Keratinocyte (primary cell): Measurements from ENCODE around the gene TAF1C. TPM values are rescaled to one million over a fixed set of nuclear protein-coding genes. Genes with fewer than 3 reads are reported as not detected.

ENCODE experiments used
- DNase-seq: peaks from one replicate; pipeline ENCODE4 v3.0.0-alpha.2; 2011; ENCODE audit warnings: low read depth, missing footprints, low spot score
- FAIRE-seq: peaks from 2 replicates; lab custom pipeline; 2011; peaks lifted over from hg19 to GRCh38; lab: Jason Lieb, UNC
- H2AFZ ChIP-seq: 2 replicates; pipeline ENCODE4 v1.6.0; 2012; ENCODE audit warnings: low read length, control low read depth, inconsistent platforms; ENCODE audit not compliant: control insufficient read depth
- H3K27ac ChIP-seq: 2 replicates; pipeline ENCODE4 v1.5.1; 2011; ENCODE audit warnings: low read length; ENCODE audit not compliant: control insufficient read depth, insufficient read depth
- H3K27me3 ChIP-seq: 3 replicates; pipeline ENCODE4 v1.6.0; 2011; ENCODE audit warnings: low read length; ENCODE audit not compliant: control insufficient read depth, insufficient read depth; ENCODE audit errors: extremely low read depth
- H3K36me3 ChIP-seq, 2 experiments: 2 replicates in 1 of 2; 3 replicates in 1 of 2; pipeline ENCODE4 v1.5.1; 2011; ENCODE audit warnings: low read length in 2 of 2, mild to moderate bottlenecking in 1 of 2; ENCODE audit not compliant: control insufficient read depth in 2 of 2, insufficient read depth in 2 of 2; ENCODE audit errors: extremely low read depth in 1 of 2
- H3K4me1 ChIP-seq: 3 replicates; pipeline ENCODE4 v1.5.1; 2011; ENCODE audit warnings: low read length; ENCODE audit not compliant: control insufficient read depth, insufficient read depth; ENCODE audit errors: extremely low read depth
- H3K4me2 ChIP-seq: 3 replicates; pipeline ENCODE4 v1.6.0; 2011; ENCODE audit warnings: low read depth, low read length; ENCODE audit not compliant: control insufficient read depth, insufficient read depth; ENCODE audit errors: extremely low read depth
- H3K4me3 ChIP-seq, 3 experiments: fragments of 200-600 bp in 1 of 3; sonication (generic) in 1 of 3; 2 replicates in 2 of 3; 3 replicates in 1 of 3; pipeline ENCODE4 v1.5.1; 2011 to 2016; ENCODE audit warnings: low read length in 3 of 3, mild to moderate bottlenecking in 3 of 3, control low read depth in 2 of 3, inconsistent platforms in 1 of 3, low read depth in 1 of 3, mixed read lengths in 1 of 3, mixed run types in 1 of 3, moderate library complexity in 1 of 3; ENCODE audit not compliant: control insufficient read depth in 2 of 3, insufficient read depth in 2 of 3; ENCODE audit errors: extremely low read depth in 1 of 3
- H3K79me2 ChIP-seq: 2 replicates; pipeline ENCODE4 v1.6.0; 2012; ENCODE audit warnings: low read length; ENCODE audit not compliant: control insufficient read depth, insufficient read depth
- H3K9ac ChIP-seq: 3 replicates; pipeline ENCODE4 v1.6.0; 2011; ENCODE audit warnings: low read length; ENCODE audit not compliant: control insufficient read depth, insufficient read depth; ENCODE audit errors: extremely low read depth
- H3K9me1 ChIP-seq: 3 replicates; pipeline ENCODE4 v1.6.0; 2011; ENCODE audit warnings: low read length; ENCODE audit not compliant: control insufficient read depth, insufficient read depth; ENCODE audit errors: extremely low read depth
- H3K9me3 ChIP-seq: 2 replicates; pipeline ENCODE4 v1.5.1; 2012; ENCODE audit warnings: low read depth, low read length; ENCODE audit not compliant: control insufficient read depth
- H4K20me1 ChIP-seq: 3 replicates; pipeline ENCODE4 v1.6.0; 2011; ENCODE audit warnings: low read length; ENCODE audit not compliant: control insufficient read depth, insufficient read depth; ENCODE audit errors: extremely low read depth
- CTCF ChIP-seq, 3 experiments: IDR thresholded peaks in 1 of 3; conservative IDR thresholded peaks in 1 of 3; optimal IDR thresholded peaks in 1 of 3; 2 replicates in 2 of 3; 3 replicates in 1 of 3; pipeline versions ENCODE3 to v1.5.1; 2011; ENCODE audit warnings: low read length in 3 of 3, mild to moderate bottlenecking in 3 of 3, moderate library complexity in 2 of 3, control low read depth in 1 of 3, inconsistent platforms in 1 of 3; ENCODE audit not compliant: insufficient read depth in 2 of 3; ENCODE audit errors: extremely low read depth in 1 of 3
- EZH2 ChIP-seq: IDR thresholded peaks from one replicate; pipeline ENCODE4 v1.6.1; 2012; ENCODE audit warnings: inconsistent platforms, mild to moderate bottlenecking, low read length, moderate library complexity
- dilution Hi-C: fragments of 300-500 bp; cut with MboI; formaldehyde crosslinking; loops from one replicate; pipeline ENCODE4 v1.7.0; 2020; ENCODE audit warnings: low sequenced_read_pairs; ENCODE audit not compliant: extremely low pct_ligation_motif_present
- polyA plus RNA-seq, 5 experiments: library from polyadenylated mRNA; depleted of rRNA in 3 of 5; stranded (reverse) in 3 of 5; stranded (forward) in 1 of 5; unstranded in 1 of 5; fragments of >200 nt; gene quantifications; 1 replicate in 1 of 5; 2 replicates in 3 of 5; 3 replicates in 1 of 5; pipeline versions ENCODE4 v1.2.1 to v1.2.3, GENCODE V29; 2011 to 2012; ENCODE audit warnings: missing spikeins in 2 of 5, low read depth in 1 of 5, low replicate concordance in 1 of 5

Gene TAF1C
- polyA plus RNA-seq, 1 donor (not counting 4 experiments of a cell fraction or from before 2014, with no cell fraction given), result 6.5 TPM

- Histone ChIP-seq H3K27me3 (peaks cover 3% of the 10 kb centered on the region), H3K4me3 (no peak overlapping the region), H3K27ac (no peak overlapping the region), H3K4me1 (no peaks in the 10 kb centered on the region), H3K79me2 (no peaks in the 10 kb centered on the region), H4K20me1 (no peaks in the 10 kb centered on the region), H3K4me2 (no peak overlapping the region), H3K9me3 (no peaks in the 10 kb centered on the region), H3K36me3 (no peaks in the 10 kb centered on the region), H3K9me1 (no peaks in the 10 kb centered on the region), H3K9ac (no peak overlapping the region), H2AFZ (no peak overlapping the region)
- FAIRE-seq (no peak), DNase-seq (no peak)
- dilution Hi-C loops, result no loop called here
- TF ChIP-seq EZH2 (no peak), CTCF (optimal IDR thresholded peaks at IDR 0.05 in 1 of 3, IDR thresholded peaks at IDR 0.05 in 1 of 3, conservative IDR thresholded peaks at IDR 0.05 in 1 of 3; ENCODE audit: extremely low read depth in 1 of 3, insufficient read depth in 2 of 3, low read length in 3 of 3) (no peak)
Observed at GRCh38 chr16:84229471-84229870, 42.6 kb upstream of the TAF1C start.

DNA sequence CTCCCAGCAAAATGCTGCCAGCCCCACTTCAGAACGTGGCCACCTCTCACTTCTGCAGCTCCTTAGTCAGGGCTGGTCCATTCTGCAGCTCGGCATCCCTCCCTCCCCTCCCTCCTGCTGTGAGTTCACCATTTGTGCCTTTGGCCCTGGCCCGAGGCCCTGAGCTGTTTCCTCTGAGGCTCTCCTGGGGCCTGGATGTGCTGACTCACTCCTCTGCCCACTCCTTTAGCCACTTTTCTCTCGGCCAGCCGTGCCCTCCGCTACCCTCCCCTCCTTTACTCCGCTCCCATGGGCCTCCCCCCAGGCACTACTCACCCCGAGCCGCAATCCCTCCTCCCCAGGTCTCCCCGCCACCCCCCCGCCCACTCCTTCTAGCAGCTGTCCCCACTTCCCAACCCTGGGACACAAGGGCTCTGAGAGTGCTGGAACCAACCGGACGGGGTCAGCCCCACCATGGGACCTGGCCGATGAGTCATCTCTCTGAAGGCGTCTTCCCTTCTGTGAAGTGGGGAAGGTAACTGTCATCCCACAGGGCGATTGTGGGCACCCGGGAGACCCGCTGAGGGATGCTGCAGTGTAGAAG, 41.5 kb upstream of the TAF1C start:
- Histone ChIP-seq H3K4me2 (no peak overlapping the region), H3K79me2 (no peaks in the 10 kb centered on the region), H4K20me1 (no peaks in the 10 kb centered on the region), H3K36me3 (no peaks in the 10 kb centered on the region), H3K9me1 (no peaks in the 10 kb centered on the region), H3K27me3 (no peaks in the 10 kb centered on the region), H2AFZ (no peak overlapping the region), H3K9ac (no peak overlapping the region), H3K4me3 (no peak overlapping the region), H3K27ac (no peak overlapping the region), H3K4me1 (no peaks in the 10 kb centered on the region), H3K9me3 (no peaks in the 10 kb centered on the region)
- no peak for TF ChIP-seq CTCF (optimal IDR thresholded peaks at IDR 0.05 in 1 of 3, IDR thresholded peaks at IDR 0.05 in 1 of 3, conservative IDR thresholded peaks at IDR 0.05 in 1 of 3; ENCODE audit: extremely low read depth in 1 of 3, insufficient read depth in 2 of 3, low read length in 3 of 3)
- no peak for TF ChIP-seq EZH2
- DNase-seq (no peak), FAIRE-seq (no peak)
- dilution Hi-C loops, result no loop called here
